ENCODE measurements around the gene INF2. TPM values are rescaled to one million over a fixed set of nuclear protein-coding genes. Genes with fewer than 3 reads are reported as not detected.

Gene INF2
- total and polyA plus RNA-seq, 9 of the 15 experiments (the other 6 are each of a cell fraction or from before 2014, with no cell fraction given): 0.56 to 31.3 (median 7.8) TPM

GRCh38 chr14:104735830-104736642 lies 46.6 kb downstream of the INF2 start:
- no peaks in the 10 kb centered on the region for H3K9me3 ChIP-seq (replicated peaks; ENCODE audit: control insufficient read depth, insufficient read depth, low read depth, low read length)
- no peak for TF ChIP-seq HOXB6 (CRISPR knock-in tag; IDR thresholded peaks at IDR 0.05; ENCODE audit: borderline replicate concordance)
- peak; percentile 53; the same call in 1 of the 2 replicates for TF ChIP-seq POLR2G (IDR thresholded peaks at IDR 0.05; ENCODE audit: low read depth, low read length)
- TF ChIP-seq HBP1 (CRISPR knock-in tag; IDR thresholded peaks at IDR 0.05): no peak
- TF ChIP-seq MTA2 (IDR thresholded peaks at IDR 0.05; ENCODE audit: low read depth): no peak
- no peak for TF ChIP-seq ZNF140 (CRISPR knock-in tag; IDR thresholded peaks at IDR 0.05)
- no TSS peak for BruUV-seq (replicated peaks)
- no peak for ATAC-seq
- ChIA-PET CTCF (ENCODE audit: low intra/inter-chr PET ratio) (no interaction called here), POLR2A (interaction anchor here (0.5 to 1.1 kb wide), 3 partner anchors 14 to 285 kb away, joined by 3 to 4 read pairs (median 4); partner anchors contain the start of gene CDCA4)
- no peak for FAIRE-seq
- no peaks in the 10 kb centered on the region for H3K79me2 ChIP-seq (ENCODE audit: control insufficient read depth, insufficient read depth, low read length)
- H4K20me1 ChIP-seq (replicated peaks; ENCODE audit: control insufficient read depth, insufficient read depth, low read length): no peaks in the 10 kb centered on the region; the same call in 1 of the 2 replicates
- peaks cover 0 to 53% of the 10 kb centered on the region in 2 experiments; a peak in 3 of 5 replicates for H3K4me1 ChIP-seq (replicated peaks in 1 of 2; ENCODE audit: control insufficient read depth in 2 of 2, insufficient read depth in 2 of 2, low read length in 2 of 2)
- H2AFZ ChIP-seq (ENCODE audit: low read depth, low read length): peak overlapping the region; percentile 6; the same call in 1 of the 2 replicates
- H3K9ac ChIP-seq (ENCODE audit: insufficient read depth in 1 of 2, low read depth in 2 of 2, low read length in 2 of 2): peak overlapping the region in 1 of 2 experiments; percentile 10; a peak in 1 of 4 replicates
- WGBS (ENCODE audit: insufficient coverage, low coverage, missing lambda C conversion rate): 77% methylated on average over 13 of the region's 26 CpGs
- H3K9me1 ChIP-seq (ENCODE audit: control insufficient read depth, insufficient read depth, low read length): no peaks in the 10 kb centered on the region
- H3K36me3 ChIP-seq (ENCODE audit: control insufficient read depth, insufficient read depth, low read length): no peaks in the 10 kb centered on the region
- H3K4me3 ChIP-seq: no peak overlapping the region
- no peak overlapping the region for H3K27ac ChIP-seq (ENCODE audit: extremely low read depth, low read depth, low read length)
- intact Hi-C loops (cut with micrococcal nuclease): no loop called here
- no peak for DNase-seq (ENCODE audit: extremely low read depth in 1 of 4, low spot score in 3 of 4)
- in situ Hi-C loops (cut with MboI): no loop called here
- H3K27me3 ChIP-seq (ENCODE audit: control insufficient read depth in 2 of 2, insufficient read depth in 2 of 2, low read length in 2 of 2): no peaks in the 10 kb centered on the region
- no peak overlapping the region for H3K4me2 ChIP-seq (ENCODE audit: insufficient read depth, low read length)

Measured in K562 (cell line).